ENCODE results near the gene CACNA2D1. TPM values are rescaled to one million over a fixed set of nuclear protein-coding genes. Genes with fewer than 3 reads are reported as not detected.

CACNA2D1 gene
- total RNA-seq, 1 experiment from 2014 or later: 0.27 TPM

DNA sequence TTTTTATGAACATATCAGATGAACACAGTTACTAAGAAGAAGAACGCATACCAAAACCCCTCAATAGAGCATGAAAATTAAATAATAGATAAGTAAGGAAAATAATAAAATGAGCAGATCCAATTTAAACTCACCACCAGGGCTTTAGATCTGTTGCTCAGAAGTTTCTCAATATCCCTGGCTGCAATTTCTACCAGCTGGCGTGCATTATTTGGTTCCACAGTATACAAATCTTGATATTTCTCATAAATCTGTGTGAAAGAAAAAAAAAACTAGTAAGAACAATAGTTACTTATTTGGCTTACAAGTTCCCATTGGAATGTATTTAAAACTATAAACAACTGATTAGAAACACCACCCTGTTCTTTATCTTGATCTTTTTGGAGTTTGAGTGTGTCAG lies 108.6 kb downstream of the CACNA2D1 start:
- TF ChIP-seq EGR1 (IDR thresholded peaks at IDR 0.05; ENCODE audit: low read depth) (no peak), POLR2AphosphoS5 (IDR thresholded peaks at IDR 0.05; ENCODE audit: low read depth, low read length) (no peak), ELF1 (IDR thresholded peaks at IDR 0.05; ENCODE audit: borderline replicate concordance, low read depth) (no peak), YY1 (IDR thresholded peaks at IDR 0.05; ENCODE audit: extremely low read depth, insufficient replicate concordance, low read depth, low read length) (no peak), RAD21 (IDR thresholded peaks at IDR 0.05; ENCODE audit: low read depth) (no peak), EZH2 (IDR thresholded peaks at IDR 0.05) (no peak), SRF (IDR thresholded peaks at IDR 0.05; ENCODE audit: low read depth) (no peak), ZFX (IDR thresholded peaks at IDR 0.05) (no peak)
- TF ChIP-seq, protein P1, sequence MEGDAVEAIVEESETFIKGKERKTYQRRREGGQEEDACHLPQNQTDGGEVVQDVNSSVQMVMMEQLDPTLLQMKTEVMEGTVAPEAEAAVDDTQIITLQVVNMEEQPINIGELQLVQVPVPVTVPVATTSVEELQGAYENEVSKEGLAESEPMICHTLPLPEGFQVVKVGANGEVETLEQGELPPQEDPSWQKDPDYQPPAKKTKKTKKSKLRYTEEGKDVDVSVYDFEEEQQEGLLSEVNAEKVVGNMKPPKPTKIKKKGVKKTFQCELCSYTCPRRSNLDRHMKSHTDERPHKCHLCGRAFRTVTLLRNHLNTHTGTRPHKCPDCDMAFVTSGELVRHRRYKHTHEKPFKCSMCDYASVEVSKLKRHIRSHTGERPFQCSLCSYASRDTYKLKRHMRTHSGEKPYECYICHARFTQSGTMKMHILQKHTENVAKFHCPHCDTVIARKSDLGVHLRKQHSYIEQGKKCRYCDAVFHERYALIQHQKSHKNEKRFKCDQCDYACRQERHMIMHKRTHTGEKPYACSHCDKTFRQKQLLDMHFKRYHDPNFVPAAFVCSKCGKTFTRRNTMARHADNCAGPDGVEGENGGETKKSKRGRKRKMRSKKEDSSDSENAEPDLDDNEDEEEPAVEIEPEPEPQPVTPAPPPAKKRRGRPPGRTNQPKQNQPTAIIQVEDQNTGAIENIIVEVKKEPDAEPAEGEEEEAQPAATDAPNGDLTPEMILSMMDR (IDR thresholded peaks at IDR 0.05 in 2 of 3, conservative IDR thresholded peaks at IDR 0.05 in 1 of 3; ENCODE audit: borderline replicate concordance in 1 of 3, insufficient read depth in 1 of 3, low read depth in 2 of 3, low read length in 2 of 3): no peak
- ATAC-seq (no peak), DNase-seq (ENCODE audit: low read depth, low spot score) (no peak)
- Histone ChIP-seq H3K79me2 (ENCODE audit: insufficient read depth, low read length) (no peaks in the 10 kb centered on the region), H2AFZ (ENCODE audit: low read depth, low read length, poor library complexity, severe bottlenecking) (no peak overlapping the region), H3K27ac (ENCODE audit: low read depth, low read length) (no peak overlapping the region), H3K4me2 (ENCODE audit: low read length) (no peak overlapping the region), H3K36me3 (ENCODE audit: control insufficient read depth in 1 of 2, insufficient read depth in 2 of 2, low read length in 2 of 2) (no peaks in the 10 kb centered on the region), H3K4me3 (replicated peaks in 1 of 2; ENCODE audit: low read depth in 1 of 2, low read length in 2 of 2) (no peak overlapping the region), H3K9ac (ENCODE audit: low read length) (no peak overlapping the region), H3K9me2 (ENCODE audit: insufficient read depth) (no peaks in the 10 kb centered on the region), H3K27me3 (ENCODE audit: insufficient read depth, low read length) (no peaks in the 10 kb centered on the region), H4K20me1 (ENCODE audit: insufficient read depth) (no peaks in the 10 kb centered on the region), H3K9me3 (ENCODE audit: control insufficient read depth in 1 of 2, insufficient read depth in 1 of 2, low read depth in 1 of 2, low read length in 2 of 2) (no peaks in the 10 kb centered on the region), H3K4me1 (ENCODE audit: control insufficient read depth in 1 of 2, insufficient read depth in 2 of 2, low read length in 2 of 2) (no peaks in the 10 kb centered on the region)
- intact Hi-C loops (cut with micrococcal nuclease): no loop called here
- no TSS peak for BruUV-seq (replicated peaks)
- ChIA-PET CTCF (no interaction called here), POLR2A (no interaction called here), RAD21 (ENCODE audit: low non-redundant PET in 1 of 2, low total read pairs in 2 of 2, uncharacterized antibody in 2 of 2, unreplicated experiment in 2 of 2) (no interaction called here)

DNA sequence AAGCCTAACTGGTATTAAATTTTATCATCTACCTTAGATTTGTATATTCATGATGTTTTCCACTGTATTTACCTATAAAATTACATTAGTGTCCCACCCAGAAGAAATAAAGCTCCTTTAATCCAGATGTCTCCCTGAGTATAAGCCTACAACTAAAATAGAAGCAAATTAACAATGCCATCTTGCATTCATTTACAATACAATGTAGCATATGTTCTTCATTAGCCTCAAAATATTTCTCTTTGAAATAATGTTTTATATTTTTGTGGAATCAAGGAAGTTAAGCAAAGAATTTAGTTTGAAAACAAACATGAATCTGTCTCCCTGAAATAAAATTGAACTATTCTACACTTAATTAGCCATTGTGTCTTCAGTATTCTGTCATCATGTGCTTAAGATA lies 112.3 kb downstream of the CACNA2D1 start:
- RAD21 ChIA-PET (ENCODE audit: low non-redundant PET in 1 of 2, low total read pairs in 2 of 2, uncharacterized antibody in 2 of 2, unreplicated experiment in 2 of 2): no interaction called here
- BruUV-seq (replicated peaks): no TSS peak
- H3K27me3 ChIP-seq (ENCODE audit: insufficient read depth, low read length): no peaks in the 10 kb centered on the region
- DNase-seq (ENCODE audit: low read depth, low spot score) (no peak), ATAC-seq (no peak)
- H3K27ac ChIP-seq (ENCODE audit: low read depth, low read length): no peak overlapping the region
- intact Hi-C loops (cut with micrococcal nuclease): no loop called here
- no peaks in the 10 kb centered on the region for H3K9me3 ChIP-seq (ENCODE audit: control insufficient read depth in 1 of 2, insufficient read depth in 1 of 2, low read depth in 1 of 2, low read length in 2 of 2)
- no peak overlapping the region for H3K9ac ChIP-seq (ENCODE audit: low read length)
- no peak overlapping the region for H3K4me3 ChIP-seq (replicated peaks in 1 of 2; ENCODE audit: low read depth in 1 of 2, low read length in 2 of 2)
- no peak overlapping the region for H3K4me2 ChIP-seq (ENCODE audit: low read length)
- CTCF ChIA-PET: no interaction called here
- H4K20me1 ChIP-seq (ENCODE audit: insufficient read depth): no peaks in the 10 kb centered on the region
- H3K9me2 ChIP-seq (ENCODE audit: insufficient read depth): no peaks in the 10 kb centered on the region
- POLR2A ChIA-PET: no interaction called here
- H2AFZ ChIP-seq (ENCODE audit: low read depth, low read length, poor library complexity, severe bottlenecking): no peak overlapping the region
- no peaks in the 10 kb centered on the region for H3K4me1 ChIP-seq (ENCODE audit: control insufficient read depth in 1 of 2, insufficient read depth in 2 of 2, low read length in 2 of 2)
- H3K36me3 ChIP-seq (ENCODE audit: control insufficient read depth in 1 of 2, insufficient read depth in 2 of 2, low read length in 2 of 2): no peaks in the 10 kb centered on the region
- no peaks in the 10 kb centered on the region for H3K79me2 ChIP-seq (ENCODE audit: insufficient read depth, low read length)
- TF ChIP-seq EZH2 (IDR thresholded peaks at IDR 0.05) (no peak), SIN3A (IDR thresholded peaks at IDR 0.05; ENCODE audit: low read depth) (no peak), ELF1 (IDR thresholded peaks at IDR 0.05; ENCODE audit: borderline replicate concordance, low read depth) (no peak), EGR1 (IDR thresholded peaks at IDR 0.05; ENCODE audit: low read depth) (no peak), YY1 (IDR thresholded peaks at IDR 0.05; ENCODE audit: extremely low read depth, insufficient replicate concordance, low read depth, low read length) (no peak), ZNF274 (IDR thresholded peaks at IDR 0.05; ENCODE audit: low read depth, low read length) (no peak), SRF (IDR thresholded peaks at IDR 0.05; ENCODE audit: low read depth) (no peak)
- TF ChIP-seq, protein P1 (IDR thresholded peaks at IDR 0.05 in 2 of 3, conservative IDR thresholded peaks at IDR 0.05 in 1 of 3; ENCODE audit: borderline replicate concordance in 1 of 3, insufficient read depth in 1 of 3, low read depth in 2 of 3, low read length in 2 of 3): no peak
- TF ChIP-seq, protein P2, sequence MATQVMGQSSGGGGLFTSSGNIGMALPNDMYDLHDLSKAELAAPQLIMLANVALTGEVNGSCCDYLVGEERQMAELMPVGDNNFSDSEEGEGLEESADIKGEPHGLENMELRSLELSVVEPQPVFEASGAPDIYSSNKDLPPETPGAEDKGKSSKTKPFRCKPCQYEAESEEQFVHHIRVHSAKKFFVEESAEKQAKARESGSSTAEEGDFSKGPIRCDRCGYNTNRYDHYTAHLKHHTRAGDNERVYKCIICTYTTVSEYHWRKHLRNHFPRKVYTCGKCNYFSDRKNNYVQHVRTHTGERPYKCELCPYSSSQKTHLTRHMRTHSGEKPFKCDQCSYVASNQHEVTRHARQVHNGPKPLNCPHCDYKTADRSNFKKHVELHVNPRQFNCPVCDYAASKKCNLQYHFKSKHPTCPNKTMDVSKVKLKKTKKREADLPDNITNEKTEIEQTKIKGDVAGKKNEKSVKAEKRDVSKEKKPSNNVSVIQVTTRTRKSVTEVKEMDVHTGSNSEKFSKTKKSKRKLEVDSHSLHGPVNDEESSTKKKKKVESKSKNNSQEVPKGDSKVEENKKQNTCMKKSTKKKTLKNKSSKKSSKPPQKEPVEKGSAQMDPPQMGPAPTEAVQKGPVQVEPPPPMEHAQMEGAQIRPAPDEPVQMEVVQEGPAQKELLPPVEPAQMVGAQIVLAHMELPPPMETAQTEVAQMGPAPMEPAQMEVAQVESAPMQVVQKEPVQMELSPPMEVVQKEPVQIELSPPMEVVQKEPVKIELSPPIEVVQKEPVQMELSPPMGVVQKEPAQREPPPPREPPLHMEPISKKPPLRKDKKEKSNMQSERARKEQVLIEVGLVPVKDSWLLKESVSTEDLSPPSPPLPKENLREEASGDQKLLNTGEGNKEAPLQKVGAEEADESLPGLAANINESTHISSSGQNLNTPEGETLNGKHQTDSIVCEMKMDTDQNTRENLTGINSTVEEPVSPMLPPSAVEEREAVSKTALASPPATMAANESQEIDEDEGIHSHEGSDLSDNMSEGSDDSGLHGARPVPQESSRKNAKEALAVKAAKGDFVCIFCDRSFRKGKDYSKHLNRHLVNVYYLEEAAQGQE (IDR thresholded peaks at IDR 0.05; ENCODE audit: low read depth): no peak

Measured in HCT116 (cell line).